Omental fat pad (tissue), 4 donors: ENCODE results near the gene SH2B2. TPM values are rescaled to one million over a fixed set of nuclear protein-coding genes. Genes with fewer than 3 reads are reported as not detected.

Experiments used
- ATAC-seq: fragments of 150-250 bp; one replicate; pipeline ENCODE4 v1.9.1; 2016; ENCODE audit warnings: mild to moderate bottlenecking, moderate library complexity; ENCODE audit not compliant: low FRiP score
- DNase-seq: peaks from one replicate; pipeline ENCODE4 v3.0.0-alpha.2; 2019; ENCODE audit warnings: low spot score
- CTCF ChIP-seq, 3 donors: fragments of 450-650 bp; IDR thresholded peaks; one replicate each; pipeline ENCODE4 v1.5.1; 2016 to 2017; ENCODE audit warnings: antibody characterized with exemption in 3 of 3, mild to moderate bottlenecking in 3 of 3, moderate library complexity in 2 of 3
- total RNA-seq, 4 donors: library from RNA; depleted of rRNA; stranded (reverse); fragments of >200 nt; gene quantifications; one replicate each; pipeline ENCODE4 v1.1.0, GENCODE V29; 2016

The SH2B2 gene
- total RNA-seq, 4 donors from 2014 or later: 2.8 to 21.3 (median 6.3) TPM

- DNase-seq: no peak
- no peak for TF ChIP-seq CTCF (IDR thresholded peaks at IDR 0.05)
- ATAC-seq: no peak
These were observed 20.1 kb upstream of the SH2B2 start for GRCh38 chr7:102266541-102266940.

- ATAC-seq: no peak
- DNase-seq: no peak
These were observed 18.0 kb upstream of the SH2B2 start for GRCh38 chr7:102268635-102269034.

GRCh38 chr7:102270178-102270887, 16.3 kb upstream of the SH2B2 start:
- no peak for TF ChIP-seq CTCF (IDR thresholded peaks at IDR 0.05)
- no peak for ATAC-seq
- no peak for DNase-seq

More at GRCh38 chr7:102268635-102269034, 18.0 kb upstream of the SH2B2 start:
- no peak for TF ChIP-seq CTCF (IDR thresholded peaks at IDR 0.05)

GRCh38 chr7:102271158-102271798, 15.4 kb upstream of the SH2B2 start:
- no peak for TF ChIP-seq CTCF (IDR thresholded peaks at IDR 0.05)
- DNase-seq (no peak), ATAC-seq (no peak)

- DNase-seq: peak; percentile 89
- ATAC-seq: peak; percentile 91
- peak in 2 of 3 donors; percentile 33 to 84 for TF ChIP-seq CTCF (IDR thresholded peaks at IDR 0.05)
These were observed 14.4 kb upstream of the SH2B2 start for GRCh38 chr7:102272075-102272916.

GRCh38 chr7:102272917-102273748, 13.5 kb upstream of the SH2B2 start:
- no peak for TF ChIP-seq CTCF (IDR thresholded peaks at IDR 0.05)
- DNase-seq (no peak), ATAC-seq (no peak)
